MCF 10A (cell line): ENCODE measurements around the gene SH3RF2. TPM values are rescaled to one million over a fixed set of nuclear protein-coding genes. Genes with fewer than 3 reads are reported as not detected.

Source experiments
- BruUV-seq: library from RNA; stranded (reverse); fragments of 400-500 nt; replicated peaks from 2 replicates; lab custom pipeline; 2021; lab: Mats Ljungman, UMichigan
- CTCF ChIA-PET: fragments of 300-600 bp; sonication (Branson Sonifier 250); formaldehyde crosslinking; extraction: SDS; loops from one replicate; lab custom pipeline; 2021; ENCODE audit warnings: antibody characterized with exemption, inconsistent platforms; lab: Yijun Ruan, JAX
- POLR2A ChIA-PET: fragments of 300-600, 350-650 bp; sonication (Branson Sonifier 250); formaldehyde crosslinking; extraction: SDS; loops from one replicate; lab custom pipeline; 2020; ENCODE audit warnings: antibody characterized with exemption, inconsistent platforms; lab: Yijun Ruan, JAX
- DNase-seq: peaks from one replicate; pipeline ENCODE4 v3.0.0-alpha.2; 2018; ENCODE audit not compliant: unreplicated experiment
- H3K27ac Mint-ChIP-seq: one replicate; pipeline ENCODE4 v1.8.0; 2022; ENCODE audit warnings: mild to moderate bottlenecking, low read depth, mixed read lengths; ENCODE audit not compliant: unreplicated experiment
- H3K27me3 Mint-ChIP-seq: one replicate; pipeline ENCODE4 v1.8.0; 2022; ENCODE audit warnings: mixed read lengths; ENCODE audit not compliant: insufficient read depth, unreplicated experiment
- H3K36me3 Mint-ChIP-seq: one replicate; pipeline ENCODE4 v1.8.0; 2022; ENCODE audit warnings: mild to moderate bottlenecking, moderate library complexity, mixed read lengths; ENCODE audit not compliant: insufficient read depth, unreplicated experiment
- H3K4me1 Mint-ChIP-seq: one replicate; pipeline ENCODE4 v1.8.0; 2022; ENCODE audit warnings: mixed read lengths; ENCODE audit not compliant: insufficient read depth, unreplicated experiment
- H3K4me3 Mint-ChIP-seq: one replicate; pipeline ENCODE4 v1.8.0; 2022; ENCODE audit warnings: mild to moderate bottlenecking, moderate library complexity, mixed read lengths; ENCODE audit not compliant: unreplicated experiment
- H3K9me3 Mint-ChIP-seq: one replicate; pipeline ENCODE4 v1.8.0; 2022; ENCODE audit warnings: mixed read lengths; ENCODE audit not compliant: unreplicated experiment
- CTCF ChIP-seq: fragments of 200-600 bp; IDR thresholded peaks from one replicate; pipeline ENCODE4 v1.8.0; 2022; ENCODE audit warnings: antibody characterized with exemption, mild to moderate bottlenecking; ENCODE audit not compliant: unreplicated experiment
- intact Hi-C: fragments of 100-400 bp; cut with micrococcal nuclease; formaldehyde crosslinking; loops from 2 replicates; pipeline ENCODE4 v1.14.1; 2022
- total RNA-seq: library from RNA; stranded (reverse); gene quantifications from 2 replicates; pipeline ENCODE4 v1.2.3, GENCODE V29; 2022

Gene SH3RF2
- total RNA-seq, 1 experiment from 2014 or later = 29.6 TPM

GRCh38 chr5:145931718-145932117 is 4.7 kb upstream of the SH3RF2 start:
- H3K27me3 Mint-ChIP-seq = no peaks in the 10 kb centered on the region
- H3K27ac Mint-ChIP-seq = no peak overlapping the region
- CTCF ChIA-PET = no interaction called here
- no peak overlapping the region for H3K4me3 Mint-ChIP-seq
- peak; percentile 32 for DNase-seq
- intact Hi-C loops = no loop called here
- H3K36me3 Mint-ChIP-seq = peaks cover 6% of the 10 kb centered on the region
- H3K9me3 Mint-ChIP-seq = peaks cover 7% of the 10 kb centered on the region
- BruUV-seq = no TSS peak
- peaks cover 37% of the 10 kb centered on the region for H3K4me1 Mint-ChIP-seq
- no peak for TF ChIP-seq CTCF
- POLR2A ChIA-PET = interaction anchor here (1.3 to 2.5 kb wide), 4 partner anchors 10 to 109 kb away, joined by 3 to 18 read pairs (median 5); no protein-coding TSS in a partner anchor

DNA sequence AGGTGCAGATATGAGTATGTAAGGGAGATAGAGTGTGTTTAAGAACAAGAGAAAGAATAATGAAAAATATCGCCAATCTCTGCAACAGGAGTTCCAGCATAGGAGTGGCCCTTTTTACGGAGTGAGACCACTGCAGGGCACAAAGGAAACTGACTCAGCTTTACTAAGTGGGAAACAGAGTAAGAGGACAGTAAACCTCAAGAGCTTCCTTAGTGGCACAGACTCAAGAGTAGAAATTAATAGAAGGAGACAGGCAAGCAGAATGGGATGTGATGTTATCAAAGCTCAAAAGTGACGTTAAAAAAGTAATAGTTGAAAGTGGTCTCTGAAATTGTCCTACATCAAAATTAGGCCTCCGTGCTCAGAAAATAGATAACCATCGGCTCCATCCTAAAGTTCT is 2.1 kb upstream of the SH3RF2 start:
- TF ChIP-seq CTCF = no peak
- Mint-ChIP-seq H3K27ac (peak overlapping the region; percentile 82), H3K4me3 (no peak overlapping the region), H3K9me3 (peaks cover 7% of the 10 kb centered on the region), H3K36me3 (peaks cover 13% of the 10 kb centered on the region), H3K4me1 (peaks cover 44% of the 10 kb centered on the region), H3K27me3 (no peaks in the 10 kb centered on the region)
- intact Hi-C loops = no loop called here
- no TSS peak for BruUV-seq
- ChIA-PET POLR2A (interaction anchor here (1.1 to 13.2 kb wide), 5 partner anchors 8 to 202 kb away, joined by 3 to 268 read pairs (median 47); no protein-coding TSS in a partner anchor), CTCF (interaction anchor here (0.6 to 2.0 kb wide), 3 partner anchors 8 to 106 kb away, joined by 3 to 7 read pairs (median 3); no protein-coding TSS in a partner anchor)
- DNase-seq = no peak

- no peak for TF ChIP-seq CTCF
- intact Hi-C loops = loop anchor here (2.0 to 5.0 kb wide), 4 partner anchors 37 to 105 kb away; no protein-coding TSS in a partner anchor
- H3K9me3 Mint-ChIP-seq = peaks cover 2% of the 10 kb centered on the region
- POLR2A ChIA-PET = interaction anchor here (0.6 to 13.2 kb wide), 37 partner anchors 7 to 1373 kb away, joined by 3 to 268 read pairs (median 4); partner anchors contain the start of genes PRELID2 and RBM27
- no peaks in the 10 kb centered on the region for H3K27me3 Mint-ChIP-seq
- peaks cover 21% of the 10 kb centered on the region for H3K36me3 Mint-ChIP-seq
- DNase-seq = peak; percentile 93
- H3K27ac Mint-ChIP-seq = peak overlapping the region; percentile 82
- H3K4me1 Mint-ChIP-seq = peaks cover 61% of the 10 kb centered on the region
- no TSS peak for BruUV-seq
- H3K4me3 Mint-ChIP-seq = peak overlapping the region; percentile 87
- CTCF ChIA-PET = interaction anchor here (0.5 to 5.3 kb wide), 25 partner anchors 8 to 1551 kb away, joined by 3 to 31 read pairs (median 4); no protein-coding TSS in a partner anchor
Measured at GRCh38 chr5:145937432-145938250, 1.3 kb downstream of the SH3RF2 start.
